Upper lobe of left lung (tissue), 6 donors: ENCODE data around the gene SLC19A1. TPM values are rescaled to one million over a fixed set of nuclear protein-coding genes. Genes with fewer than 3 reads are reported as not detected.

Experiments
- ATAC-seq, 2 donors: fragments of 200-7000 bp; cut with Tn5 transposase; one replicate each; pipeline ENCODE4 v1.9.1; 2022; ENCODE audit warnings: mild to moderate bottlenecking in 2 of 2, moderate library complexity in 2 of 2; ENCODE audit not compliant: low FRiP score in 2 of 2
- DNase-seq, 2 donors: peaks; one replicate each; pipeline ENCODE4 v3.0.0-alpha.2; 2019 to 2020
- H3K27ac ChIP-seq, 4 donors: fragments of 200-600 bp; sonication (generic); one replicate each; pipeline ENCODE4 v1.5.1; 2016 to 2019
- H3K27me3 ChIP-seq, 4 donors: fragments of 200-600 bp; sonication (generic); one replicate each; pipeline ENCODE4 v1.5.1; 2017 to 2019
- H3K36me3 ChIP-seq, 4 donors: fragments of 200-600 bp; sonication (generic); one replicate each; pipeline ENCODE4 v1.5.1; 2016 to 2019
- H3K4me1 ChIP-seq, 4 donors: fragments of 200-600 bp; sonication (generic); one replicate each; pipeline ENCODE4 v1.5.1; 2018 to 2019
- H3K4me3 ChIP-seq, 4 donors: fragments of 200-600 bp; sonication (generic); one replicate each; pipeline ENCODE4 v1.5.1; 2017 to 2019; ENCODE audit warnings: mild to moderate bottlenecking in 2 of 4, moderate library complexity in 1 of 4
- H3K9me3 ChIP-seq, 4 donors: fragments of 200-600 bp; sonication (generic); one replicate each; pipeline ENCODE4 v1.5.1; 2018 to 2019
- CTCF ChIP-seq, 6 experiments: fragments of 450-650 bp in 4 of 6; fragments of 200-600 bp in 2 of 6; sonication (generic) in 2 of 6; IDR thresholded peaks; one replicate each; pipeline ENCODE4 v1.5.1; 2016 to 2019; ENCODE audit warnings: antibody characterized with exemption in 6 of 6
- EP300 ChIP-seq, 4 donors: sonication (generic); formaldehyde crosslinking; IDR thresholded peaks; one replicate each; pipeline ENCODE4 v1.5.1; 2017; ENCODE audit warnings: antibody characterized with exemption in 4 of 4, control low read depth in 2 of 4
- POLR2A ChIP-seq, 4 donors: fragments of 450-650 bp; IDR thresholded peaks; one replicate each; pipeline ENCODE4 v1.5.1; 2016 to 2017; ENCODE audit warnings: antibody characterized with exemption in 4 of 4, mild to moderate bottlenecking in 2 of 4
- POLR2AphosphoS5 ChIP-seq, 2 donors: sonication (generic); formaldehyde crosslinking; IDR thresholded peaks; one replicate each; pipeline ENCODE4 v1.5.1; 2017; ENCODE audit warnings: antibody characterized with exemption in 2 of 2
- WGBS, 2 donors: methylation state at CpG; one replicate each; pipeline ENCODE4 v1.1.5; 2017 to 2018; 5-methylcytosine and 5-hydroxymethylcytosine counted together
- total RNA-seq, 6 donors: library from RNA; depleted of rRNA in 4 of 6; stranded (reverse); fragments of >200 nt in 4 of 6; gene quantifications; one replicate each; pipeline versions ENCODE4 v1.1.0 to v1.2.1, GENCODE V29; 2016 to 2021
- donor health status: DM: no; HTN: no; CAD: no; lungs with moderate emphysema.
- donor health status: DM: no; HTN: yes; CAD: no; lungs with severe emphysema.

Gene SLC19A1
- total RNA-seq, 6 donors from 2014 or later = 36.4 to 75.6 (median 49.9) TPM

- no peak for TF ChIP-seq POLR2A (IDR thresholded peaks at IDR 0.05)
- no peak for TF ChIP-seq CTCF (IDR thresholded peaks at IDR 0.05)
- TF ChIP-seq EP300 (IDR thresholded peaks at IDR 0.05) = no peak
- no peak for TF ChIP-seq POLR2AphosphoS5 (IDR thresholded peaks at IDR 0.05)
- Histone ChIP-seq H3K36me3 (peaks cover 0 to 21% (median 7%) of the 10 kb centered on the region in 4 donors), H3K27me3 (no peaks in the 10 kb centered on the region), H3K9me3 (peaks cover 0 to 8% (median 5%) of the 10 kb centered on the region in 4 donors), H3K27ac (peak overlapping the region in 1 of 4 donors; percentile 58), H3K4me3 (no peak overlapping the region), H3K4me1 (peaks cover 0 to 18% (median 8%) of the 10 kb centered on the region in 4 donors)
- DNase-seq = peak in 1 of 2 donors; percentile 62
- 91 to 97% methylated on average over 10 to 11 of the region's 11 CpGs for WGBS, 2 donors
- no peak for ATAC-seq
These were observed 16.3 kb downstream of the SLC19A1 start for GRCh38 chr21:45525910-45526306.

DNA sequence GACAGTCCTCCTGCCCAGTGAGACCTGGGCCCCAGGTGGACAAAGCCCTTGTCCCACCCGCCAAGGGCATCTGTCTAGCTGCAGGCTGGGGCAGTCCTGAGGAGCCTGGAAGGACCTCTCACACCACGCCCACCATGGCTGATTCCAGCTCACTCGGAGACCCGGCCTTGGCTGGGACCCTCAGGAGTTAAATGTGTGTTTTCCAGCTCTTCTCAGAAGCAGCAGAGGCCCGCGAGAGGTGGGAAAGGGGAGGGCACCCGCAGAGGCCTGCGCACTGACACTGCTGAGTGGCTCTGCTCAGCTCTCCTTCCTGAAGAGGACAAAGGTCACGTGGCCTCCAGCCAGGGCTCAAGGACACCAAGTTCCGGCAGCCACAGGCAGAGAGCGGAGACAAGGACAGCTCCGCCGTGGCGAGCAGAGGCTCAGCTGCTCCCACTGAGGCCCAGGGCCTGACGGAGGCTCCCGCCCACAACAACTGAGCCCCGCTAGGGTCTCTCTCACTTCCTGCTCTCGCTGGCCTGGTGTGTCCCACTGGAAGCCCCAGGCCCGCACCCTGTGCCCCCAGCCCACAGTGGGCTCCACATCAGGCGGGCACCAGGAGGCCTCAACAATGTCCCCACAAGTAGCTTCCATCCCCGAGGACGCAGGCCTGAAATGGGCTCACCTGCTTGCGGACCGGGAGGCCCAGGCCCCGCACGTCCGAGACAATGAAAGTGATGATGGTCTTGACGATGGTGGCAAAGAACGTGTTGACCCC, 16.9 kb downstream of the SLC19A1 start:
- WGBS, 2 donors = 91% methylated on average over 12 to 29 of the region's 29 CpGs
- no peak for TF ChIP-seq CTCF (IDR thresholded peaks at IDR 0.05)
- TF ChIP-seq EP300 (IDR thresholded peaks at IDR 0.05) = no peak
- TF ChIP-seq POLR2A (IDR thresholded peaks at IDR 0.05) = no peak
- TF ChIP-seq POLR2AphosphoS5 (IDR thresholded peaks at IDR 0.05) = no peak
- DNase-seq = peak; percentile 66 to 69
- Histone ChIP-seq H3K4me1 (peaks cover 0 to 18% (median 8%) of the 10 kb centered on the region in 4 donors), H3K27me3 (no peaks in the 10 kb centered on the region), H3K9me3 (peaks cover 0 to 13% (median 9%) of the 10 kb centered on the region in 4 donors), H3K4me3 (no peak overlapping the region), H3K36me3 (peaks cover 0 to 19% (median 5%) of the 10 kb centered on the region in 4 donors), H3K27ac (peak overlapping the region in 2 of 4 donors; percentile 40 to 58)
- ATAC-seq = no peak

DNA sequence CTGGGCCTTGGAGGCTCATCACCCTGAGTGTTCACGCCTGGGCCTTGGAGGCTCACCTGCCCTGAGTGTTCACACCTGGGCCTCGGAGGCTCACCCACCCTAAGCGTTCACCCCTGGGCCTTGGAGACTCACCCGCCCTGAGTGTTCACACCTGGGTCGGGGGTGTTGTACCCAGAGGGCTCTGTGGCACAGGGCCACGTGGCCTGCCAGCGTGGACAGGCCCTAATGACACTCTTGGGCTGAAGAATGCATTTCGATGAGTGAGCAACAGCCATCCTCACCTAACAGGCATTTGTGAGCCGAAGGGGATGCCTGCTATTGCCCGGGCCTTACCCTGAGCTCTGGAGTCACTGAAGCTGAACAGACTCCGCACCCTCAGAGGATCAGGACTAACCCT, 17.5 kb downstream of the SLC19A1 start:
- H3K27me3 ChIP-seq = no peaks in the 10 kb centered on the region
- H3K36me3 ChIP-seq = peaks cover 0 to 14% (median 3%) of the 10 kb centered on the region in 4 donors
- 97% methylated on average over 7 of the region's 11 CpGs; no CpG with 5 or more reads in 1 of the 2 donors for WGBS, 2 donors
- peaks cover 0 to 19% (median 14%) of the 10 kb centered on the region in 4 donors for H3K9me3 ChIP-seq
- peaks cover 0 to 18% (median 8%) of the 10 kb centered on the region in 4 donors for H3K4me1 ChIP-seq
- H3K27ac ChIP-seq = peak overlapping the region in 2 of 4 donors; percentile 40 to 58
- no peak overlapping the region for H3K4me3 ChIP-seq
- TF ChIP-seq POLR2A (IDR thresholded peaks at IDR 0.05) = no peak
- no peak for TF ChIP-seq POLR2AphosphoS5 (IDR thresholded peaks at IDR 0.05)
- no peak for DNase-seq
- ATAC-seq = no peak

DNA sequence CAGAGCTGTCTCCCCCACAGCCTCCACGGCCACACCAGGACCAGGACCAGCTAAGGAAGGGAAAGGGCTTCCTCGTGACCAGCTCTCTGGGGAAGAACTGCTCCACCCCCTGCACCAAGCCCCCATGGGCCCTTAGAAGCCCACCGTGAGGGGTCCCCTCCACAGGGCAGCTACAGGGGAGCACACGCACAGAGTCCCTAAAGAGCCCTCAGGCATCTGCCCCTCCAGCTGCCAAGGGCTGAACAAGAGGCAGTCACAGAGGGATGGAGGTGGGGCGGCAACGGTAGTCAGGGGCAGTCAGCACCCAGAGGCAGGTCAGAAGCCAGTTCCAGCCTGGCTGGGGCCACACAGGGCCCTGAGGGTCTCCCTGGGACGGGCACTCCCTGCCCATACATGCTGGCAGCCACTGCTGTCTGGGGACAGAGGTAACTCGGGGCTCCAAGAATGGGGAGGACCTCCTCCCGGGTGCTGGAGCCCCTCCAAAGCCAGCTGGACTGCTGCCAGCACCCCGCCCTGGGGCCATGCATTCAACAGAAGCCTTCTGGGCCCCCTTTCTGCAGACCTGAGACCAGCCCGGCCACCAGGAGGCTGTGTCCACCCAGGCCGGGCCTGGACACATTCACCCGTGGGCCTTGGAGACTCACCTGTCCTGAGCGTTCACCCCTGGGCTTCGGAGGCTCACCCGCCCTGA, 18.7 kb downstream of the SLC19A1 start:
- DNase-seq (peak; percentile 17 to 82), ATAC-seq (peak; percentile 7 to 21)
- 71 to 87% methylated on average over 1 to 7 of the region's 16 CpGs for WGBS, 2 donors
- H3K9me3 ChIP-seq = peaks cover 4 to 26% (median 17%) of the 10 kb centered on the region in 4 donors
- no peaks in the 10 kb centered on the region for H3K27me3 ChIP-seq
- TF ChIP-seq EP300 (IDR thresholded peaks at IDR 0.05) (no peak), POLR2A (IDR thresholded peaks at IDR 0.05) (no peak), CTCF (IDR thresholded peaks at IDR 0.05) (no peak), POLR2AphosphoS5 (IDR thresholded peaks at IDR 0.05) (no peak)
- peaks cover 0 to 8% (median 3%) of the 10 kb centered on the region in 4 donors for H3K36me3 ChIP-seq
- H3K4me1 ChIP-seq = peaks cover 0 to 12% (median 5%) of the 10 kb centered on the region in 4 donors
- H3K27ac ChIP-seq = no peak overlapping the region
- H3K4me3 ChIP-seq = no peak overlapping the region

DNA sequence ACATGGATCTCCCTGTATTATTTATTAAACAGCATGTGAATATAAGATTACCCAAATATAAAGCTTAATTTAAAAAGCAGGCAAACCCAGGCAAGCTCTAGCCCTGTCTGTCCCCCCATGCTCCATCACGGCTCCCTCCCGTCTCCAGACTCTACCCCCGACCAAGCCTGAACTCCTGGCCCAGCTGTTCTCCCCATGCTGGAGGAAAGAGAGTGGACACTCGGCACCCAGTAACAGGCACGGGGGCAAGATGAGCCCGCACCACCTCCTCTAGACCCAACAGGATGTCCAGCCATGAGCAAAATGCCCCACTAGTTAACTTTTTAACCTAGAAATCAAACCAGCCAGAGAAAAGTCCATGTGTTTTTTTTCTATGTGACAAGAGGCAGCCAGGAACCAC, 19.3 kb downstream of the SLC19A1 start:
- H3K4me3 ChIP-seq = no peak overlapping the region
- WGBS, 2 donors = 91 to 98% methylated on average over 6 of the region's 6 CpGs
- no peak overlapping the region for H3K27ac ChIP-seq
- H3K36me3 ChIP-seq = peaks cover 0 to 8% (median 3%) of the 10 kb centered on the region in 4 donors
- no peak for TF ChIP-seq POLR2A (IDR thresholded peaks at IDR 0.05)
- H3K27me3 ChIP-seq = no peaks in the 10 kb centered on the region
- no peak for DNase-seq
- H3K9me3 ChIP-seq = peaks cover 4 to 31% (median 20%) of the 10 kb centered on the region in 4 donors
- ATAC-seq = no peak
- peaks cover 0 to 9% (median 3%) of the 10 kb centered on the region in 4 donors for H3K4me1 ChIP-seq
